HFFc6 (cell line): ENCODE data around the gene ATXN1. TPM values are rescaled to one million over a fixed set of nuclear protein-coding genes. Genes with fewer than 3 reads are reported as not detected.
"Not testable (repeated sequence)": the region's sequence is repeated elsewhere in the genome, so short reads cannot be mapped to it uniquely, and the experiment has no call there.

ENCODE experiments used
- DNase-seq: peaks from one replicate; pipeline ENCODE4 v3.0.0-alpha.2; 2018
- H3K27ac Mint-ChIP-seq: 2 replicates; pipeline ENCODE4 v1.8.0; 2020; ENCODE audit warnings: mild to moderate bottlenecking, mixed read lengths
- H3K27me3 Mint-ChIP-seq: 2 replicates; pipeline ENCODE4 v1.8.0; 2021; ENCODE audit warnings: mild to moderate bottlenecking, moderate library complexity, mixed read lengths; ENCODE audit not compliant: insufficient read depth
- H3K36me3 Mint-ChIP-seq: 2 replicates; pipeline ENCODE4 v1.8.0; 2021; ENCODE audit warnings: low read depth, mixed read lengths
- H3K4me1 Mint-ChIP-seq: 2 replicates; pipeline ENCODE4 v1.8.0; 2020; ENCODE audit warnings: low read depth, mixed read lengths
- H3K4me3 Mint-ChIP-seq: 2 replicates; pipeline ENCODE4 v1.8.0; 2020; ENCODE audit warnings: mild to moderate bottlenecking, moderate library complexity, mixed read lengths
- H3K9me3 Mint-ChIP-seq: 2 replicates; pipeline ENCODE4 v1.8.0; 2020; ENCODE audit warnings: mild to moderate bottlenecking, mixed read lengths
- total RNA-seq, 6 experiments: library from RNA; stranded (reverse); fragmentation: NEBNext Ultra II Directional; extraction: Animal tissue kit (Norgen Biotek cat#: 25700); gene quantifications; 2 replicates in 1 of 6; 3 replicates in 5 of 6; pipeline ENCODE4 v1.2.3, GENCODE V29; 2021
- TF ChIP-seq, protein P1 (sequence below): fragments of 200-600 bp; sonication (generic); IDR thresholded peaks from 2 replicates; pipeline ENCODE4 v1.5.0; 2021; ENCODE audit warnings: antibody characterized with exemption, mild to moderate bottlenecking

The ATXN1 gene
- total RNA-seq, 6 experiments from 2014 or later = 28.2 to 41.5 (median 30.5) TPM

DNA sequence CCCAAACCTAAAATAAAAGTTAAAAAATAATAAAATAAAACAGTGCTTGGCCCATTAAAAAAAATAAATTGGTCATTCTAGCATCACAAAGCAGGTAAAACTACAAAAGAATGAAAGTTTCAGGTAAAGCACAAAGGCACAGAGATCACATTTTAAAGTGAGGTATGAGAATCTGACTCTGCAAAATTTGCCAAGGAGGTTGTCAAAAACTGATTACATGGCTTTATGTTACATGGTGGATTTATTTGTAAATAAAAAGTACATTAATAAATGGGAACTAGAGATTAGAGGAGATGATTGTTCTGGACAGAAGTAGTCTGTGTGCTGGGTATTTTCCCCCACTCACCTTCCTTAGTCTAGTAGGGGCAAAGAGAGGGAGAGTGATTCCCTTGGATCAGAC, 24.2 kb upstream of the ATXN1 start:
- Mint-ChIP-seq H3K36me3 (peaks cover 18% of the 10 kb centered on the region), H3K4me1 (peaks cover 14% of the 10 kb centered on the region), H3K27ac (no peak overlapping the region), H3K4me3 (no peak overlapping the region), H3K27me3 (peaks cover 2% of the 10 kb centered on the region; the same call in 1 of the 2 replicates), H3K9me3 (peaks cover 8% of the 10 kb centered on the region)
- DNase-seq = no peak
- TF ChIP-seq, protein P1, sequence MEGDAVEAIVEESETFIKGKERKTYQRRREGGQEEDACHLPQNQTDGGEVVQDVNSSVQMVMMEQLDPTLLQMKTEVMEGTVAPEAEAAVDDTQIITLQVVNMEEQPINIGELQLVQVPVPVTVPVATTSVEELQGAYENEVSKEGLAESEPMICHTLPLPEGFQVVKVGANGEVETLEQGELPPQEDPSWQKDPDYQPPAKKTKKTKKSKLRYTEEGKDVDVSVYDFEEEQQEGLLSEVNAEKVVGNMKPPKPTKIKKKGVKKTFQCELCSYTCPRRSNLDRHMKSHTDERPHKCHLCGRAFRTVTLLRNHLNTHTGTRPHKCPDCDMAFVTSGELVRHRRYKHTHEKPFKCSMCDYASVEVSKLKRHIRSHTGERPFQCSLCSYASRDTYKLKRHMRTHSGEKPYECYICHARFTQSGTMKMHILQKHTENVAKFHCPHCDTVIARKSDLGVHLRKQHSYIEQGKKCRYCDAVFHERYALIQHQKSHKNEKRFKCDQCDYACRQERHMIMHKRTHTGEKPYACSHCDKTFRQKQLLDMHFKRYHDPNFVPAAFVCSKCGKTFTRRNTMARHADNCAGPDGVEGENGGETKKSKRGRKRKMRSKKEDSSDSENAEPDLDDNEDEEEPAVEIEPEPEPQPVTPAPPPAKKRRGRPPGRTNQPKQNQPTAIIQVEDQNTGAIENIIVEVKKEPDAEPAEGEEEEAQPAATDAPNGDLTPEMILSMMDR = no peak

DNA sequence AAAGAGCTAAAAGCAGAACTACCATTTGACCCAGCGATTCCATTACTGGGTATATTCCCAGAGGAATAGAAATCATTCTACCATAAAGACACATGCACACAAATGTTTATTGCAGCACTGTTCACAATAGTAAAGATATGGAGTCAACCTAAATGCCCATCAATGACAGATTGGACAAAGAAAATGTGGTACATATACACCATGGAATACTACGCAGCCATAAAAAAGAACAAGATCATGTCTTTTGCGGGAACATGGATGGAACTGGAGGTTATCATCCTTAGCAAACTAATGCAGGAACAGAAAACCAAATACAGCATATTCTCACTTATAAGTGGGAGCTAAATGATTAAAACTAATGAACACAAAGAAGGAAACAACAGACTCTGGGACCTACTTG, 23.7 kb upstream of the ATXN1 start:
- H3K27me3 Mint-ChIP-seq, DNase-seq, H3K9me3 Mint-ChIP-seq, H3K4me3 Mint-ChIP-seq, H3K27ac Mint-ChIP-seq: not testable (repeated sequence)
- Mint-ChIP-seq H3K36me3 (peaks cover 13% of the 10 kb centered on the region), H3K4me1 (peaks cover 14% of the 10 kb centered on the region)

DNA sequence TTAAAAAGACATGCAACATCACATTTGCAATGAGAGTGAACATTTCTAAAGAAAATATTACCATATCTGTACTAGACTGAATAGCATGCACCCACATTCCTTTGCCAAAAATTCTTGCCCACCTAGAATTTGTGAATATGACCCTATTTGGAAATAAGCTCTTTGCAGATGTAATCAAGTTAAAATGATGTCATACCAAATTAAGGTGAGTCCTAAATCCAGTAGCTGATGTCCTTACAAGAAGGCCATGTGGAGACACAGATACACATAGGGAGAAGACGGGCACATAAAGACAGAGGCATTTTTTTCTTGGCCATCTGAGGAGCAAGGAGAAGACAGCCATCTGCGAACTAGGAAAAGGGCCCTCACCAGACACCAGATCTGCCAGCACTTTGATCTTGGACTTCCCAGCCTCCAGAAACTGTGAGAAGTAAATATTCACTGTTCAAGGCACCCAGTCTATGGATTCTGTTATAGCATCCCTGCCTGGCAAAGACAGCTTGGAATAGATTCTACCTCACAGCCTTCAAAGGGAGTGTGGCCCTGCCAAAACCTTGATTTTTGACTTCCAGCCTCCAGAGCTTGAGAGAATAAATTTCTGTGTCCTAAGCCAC, 22.8 kb upstream of the ATXN1 start:
- H3K9me3 Mint-ChIP-seq = no peaks in the 10 kb centered on the region; the same call in 1 of the 2 replicates
- no peak overlapping the region for H3K4me3 Mint-ChIP-seq
- no peaks in the 10 kb centered on the region for H3K27me3 Mint-ChIP-seq
- no peak for DNase-seq
- peaks cover 14% of the 10 kb centered on the region for H3K4me1 Mint-ChIP-seq
- H3K27ac Mint-ChIP-seq = no peak overlapping the region
- TF ChIP-seq, protein P1 = no peak
- H3K36me3 Mint-ChIP-seq = peaks cover 8% of the 10 kb centered on the region; the same call in 1 of the 2 replicates

DNA sequence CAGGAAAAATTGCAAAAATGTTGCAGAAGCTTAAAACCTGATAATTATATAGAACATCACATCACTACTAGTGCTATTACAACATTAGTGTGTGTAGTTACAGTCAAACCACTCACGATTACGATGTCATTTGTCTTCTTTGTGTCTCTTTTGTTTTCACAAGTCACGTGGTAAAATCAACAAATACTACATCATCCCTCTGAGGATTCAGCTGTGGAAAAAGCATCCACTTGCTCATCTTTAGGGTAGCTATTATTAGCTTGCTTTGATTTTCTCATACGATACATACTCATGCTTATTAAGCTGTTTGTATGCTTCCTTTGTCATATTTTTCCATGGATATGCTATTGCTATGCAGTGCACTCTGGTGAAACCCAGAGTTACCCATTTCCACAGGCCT, 22.2 kb upstream of the ATXN1 start:
- Mint-ChIP-seq H3K36me3 (peaks cover 8% of the 10 kb centered on the region; the same call in 1 of the 2 replicates), H3K27ac (no peak overlapping the region), H3K4me1 (peaks cover 14% of the 10 kb centered on the region), H3K27me3 (no peaks in the 10 kb centered on the region), H3K9me3 (no peaks in the 10 kb centered on the region; the same call in 1 of the 2 replicates), H3K4me3 (no peak overlapping the region)
- TF ChIP-seq, protein P1 = no peak
- DNase-seq = no peak

DNA sequence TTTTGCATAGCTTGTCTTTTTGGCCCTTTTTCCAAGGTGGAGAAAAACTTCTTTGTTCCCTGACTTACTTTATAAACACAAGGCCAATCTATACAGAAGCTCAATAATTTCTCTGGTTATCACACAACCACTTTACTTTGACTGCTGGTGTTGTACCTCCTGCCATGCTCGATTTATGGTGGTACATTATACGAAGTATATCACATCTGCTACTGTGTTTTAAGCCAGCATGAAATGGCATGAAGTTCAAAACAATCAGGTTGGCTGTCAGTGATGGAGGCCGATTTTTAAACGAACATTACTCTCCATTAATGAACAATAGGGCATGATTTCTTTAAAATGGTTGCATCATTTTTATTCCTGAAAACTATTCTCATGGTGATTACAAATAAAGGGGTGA, 21.0 kb upstream of the ATXN1 start:
- no peaks in the 10 kb centered on the region for H3K36me3 Mint-ChIP-seq
- TF ChIP-seq, protein P1 = no peak
- H3K9me3 Mint-ChIP-seq = no peaks in the 10 kb centered on the region
- no peak overlapping the region for H3K27ac Mint-ChIP-seq
- peaks cover 7% of the 10 kb centered on the region for H3K4me1 Mint-ChIP-seq
- H3K4me3 Mint-ChIP-seq = no peak overlapping the region
- no peak for DNase-seq
- H3K27me3 Mint-ChIP-seq = no peaks in the 10 kb centered on the region

DNA sequence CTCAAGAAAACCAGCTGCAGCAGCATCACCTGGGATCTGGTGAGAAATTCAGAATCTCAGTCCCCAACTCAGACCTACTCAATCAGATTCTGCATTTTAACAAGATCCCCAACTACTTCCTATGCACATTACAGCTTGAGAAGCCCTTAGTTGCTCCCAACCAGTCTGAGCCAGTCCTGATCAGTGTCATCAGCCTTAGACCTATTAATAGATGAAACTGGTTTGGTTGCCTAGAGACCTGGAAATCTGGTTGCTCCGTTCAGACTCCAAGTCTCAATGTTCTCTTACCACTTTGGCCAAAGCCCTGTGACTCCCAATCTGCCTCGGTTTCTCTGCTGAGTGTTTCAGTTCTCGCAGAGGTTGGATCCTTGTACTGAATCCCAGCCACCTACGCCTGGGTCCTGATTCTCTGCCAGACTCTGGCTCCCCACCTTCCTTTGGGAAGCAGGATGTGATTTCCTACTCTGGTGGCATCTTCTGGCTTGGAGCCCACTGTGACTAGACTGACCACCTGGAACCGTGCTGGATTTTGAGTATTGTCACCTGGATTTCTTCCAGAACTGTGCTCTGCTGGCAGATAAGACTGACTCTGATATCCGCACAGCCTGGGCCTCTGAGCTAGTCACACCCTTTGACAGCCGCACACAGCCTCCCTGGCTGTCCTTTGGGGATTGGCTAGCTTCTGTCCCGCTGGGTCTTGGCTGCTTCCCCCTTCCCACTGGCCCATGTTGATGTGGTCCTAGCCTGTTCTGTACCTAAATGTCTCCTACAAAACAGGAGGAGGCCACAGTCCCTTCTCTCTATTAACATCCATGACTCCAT, 20.3 kb upstream of the ATXN1 start:
- no peak overlapping the region for H3K27ac Mint-ChIP-seq
- H3K36me3 Mint-ChIP-seq = no peaks in the 10 kb centered on the region
- DNase-seq = no peak
- TF ChIP-seq, protein P1 = no peak
- no peak overlapping the region for H3K4me3 Mint-ChIP-seq
- H3K4me1 Mint-ChIP-seq = peaks cover 4% of the 10 kb centered on the region
- H3K27me3 Mint-ChIP-seq = no peaks in the 10 kb centered on the region
- H3K9me3 Mint-ChIP-seq = no peaks in the 10 kb centered on the region
